ENCODE data around the gene MRPS23. TPM values are rescaled to one million over a fixed set of nuclear protein-coding genes. Genes with fewer than 3 reads are reported as not detected.

The MRPS23 gene
- total and polyA plus RNA-seq, 2 of the 13 experiments (the other 11 are each of a cell fraction or from before 2014, with no cell fraction given), result 63.2 to 181 TPM

DNA sequence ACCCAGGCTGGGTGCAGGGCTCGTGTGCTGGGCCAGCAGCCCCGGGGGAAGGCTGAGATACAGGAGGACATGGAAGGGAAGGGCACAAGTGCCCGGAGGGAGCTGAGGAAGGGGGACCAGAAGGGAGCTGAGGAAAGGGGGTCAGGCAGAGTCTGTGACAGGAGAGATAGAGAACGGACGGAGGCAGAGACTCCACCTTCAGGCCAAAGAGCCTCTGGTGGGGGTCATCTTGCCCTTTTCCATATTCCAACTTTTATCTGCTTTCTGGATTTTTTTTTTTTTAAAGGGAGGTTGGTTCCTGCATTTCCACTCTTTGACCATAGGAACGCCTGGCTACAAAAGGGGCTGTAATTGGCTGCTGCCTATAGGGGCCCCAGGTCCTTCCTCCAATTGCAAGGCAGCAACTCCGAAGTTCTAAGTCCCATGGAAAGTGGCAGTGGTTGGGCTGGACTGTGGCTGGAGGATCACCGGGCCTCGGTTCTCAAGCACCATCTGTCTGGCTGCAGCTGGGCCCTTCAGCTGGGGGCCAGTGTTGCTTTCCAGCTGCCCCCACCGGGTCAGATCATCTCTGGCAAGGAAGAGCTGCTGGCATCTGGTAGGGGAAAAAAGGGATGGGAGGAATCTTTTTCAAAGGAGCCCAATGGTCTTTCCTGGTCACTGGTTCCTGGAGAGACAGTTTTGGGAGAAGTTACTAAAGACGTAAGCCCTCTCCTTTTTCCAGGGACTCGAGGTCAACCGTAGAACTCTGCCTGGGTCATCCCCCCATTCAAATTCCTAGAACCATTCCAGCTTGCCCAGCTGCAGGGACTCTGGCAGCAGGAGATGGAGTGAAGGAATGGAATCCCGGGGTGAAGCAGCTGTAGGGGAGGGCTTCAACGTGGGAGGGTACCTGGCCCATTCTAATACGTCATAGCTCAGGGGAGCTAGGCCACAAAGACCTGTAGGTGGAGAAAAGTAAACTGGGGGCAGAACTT is 13.1 kb upstream of the MRPS23 start (continued):
- peak; percentile 54; the same call in 1 of the 2 replicates for TF ChIP-seq ZNF747 (CRISPR knock-in tag; IDR thresholded peaks at IDR 0.05; ENCODE audit: borderline replicate concordance)
- TF ChIP-seq AGO2 (optimal IDR thresholded peaks at IDR 0.05; ENCODE audit: low read depth, low read length), result no peak
- no peak for TF ChIP-seq ZFP36L2 (CRISPR knock-in tag; IDR thresholded peaks at IDR 0.05)
- TF ChIP-seq SOX13 (IDR thresholded peaks at IDR 0.05), result no peak
- TF ChIP-seq SOX13 (CRISPR knock-in tag; conservative IDR thresholded peaks at IDR 0.05 in 1 of 2, IDR thresholded peaks at IDR 0.05 in 1 of 2), result no peak; a peak in 1 of 4 replicates
- TF ChIP-seq DPF2 (CRISPR knock-in tag; IDR thresholded peaks at IDR 0.05; ENCODE audit: borderline replicate concordance, low read depth), result no peak
- no peak; the same call in 1 of the 2 replicates for TF ChIP-seq CHD4 (IDR thresholded peaks at IDR 0.05; ENCODE audit: borderline replicate concordance, low read length)
- TF ChIP-seq SIN3A (IDR thresholded peaks at IDR 0.05; ENCODE audit: borderline replicate concordance, low read depth, low read length), result 0 out of 2 replicates have a peak, but pooled peaks have one; percentile 46
- TF ChIP-seq EEA1 (CRISPR knock-in tag; IDR thresholded peaks at IDR 0.05; ENCODE audit: borderline replicate concordance), result no peak
- TF ChIP-seq, protein P1, sequence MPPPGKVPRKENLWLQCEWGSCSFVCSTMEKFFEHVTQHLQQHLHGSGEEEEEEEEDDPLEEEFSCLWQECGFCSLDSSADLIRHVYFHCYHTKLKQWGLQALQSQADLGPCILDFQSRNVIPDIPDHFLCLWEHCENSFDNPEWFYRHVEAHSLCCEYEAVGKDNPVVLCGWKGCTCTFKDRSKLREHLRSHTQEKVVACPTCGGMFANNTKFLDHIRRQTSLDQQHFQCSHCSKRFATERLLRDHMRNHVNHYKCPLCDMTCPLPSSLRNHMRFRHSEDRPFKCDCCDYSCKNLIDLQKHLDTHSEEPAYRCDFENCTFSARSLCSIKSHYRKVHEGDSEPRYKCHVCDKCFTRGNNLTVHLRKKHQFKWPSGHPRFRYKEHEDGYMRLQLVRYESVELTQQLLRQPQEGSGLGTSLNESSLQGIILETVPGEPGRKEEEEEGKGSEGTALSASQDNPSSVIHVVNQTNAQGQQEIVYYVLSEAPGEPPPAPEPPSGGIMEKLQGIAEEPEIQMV (CRISPR knock-in tag; IDR thresholded peaks at IDR 0.05; ENCODE audit: low read depth), result no peak; the same call in 1 of the 2 replicates
- TF ChIP-seq ZNF766 (CRISPR knock-in tag; IDR thresholded peaks at IDR 0.05; ENCODE audit: borderline replicate concordance), result no peak
- TF ChIP-seq ZBTB46 (CRISPR knock-in tag; IDR thresholded peaks at IDR 0.05; ENCODE audit: borderline replicate concordance), result no peak
- no peak for TF ChIP-seq RORA (CRISPR knock-in tag; IDR thresholded peaks at IDR 0.05)
- TF ChIP-seq KLF15 (CRISPR knock-in tag; IDR thresholded peaks at IDR 0.05; ENCODE audit: borderline replicate concordance), result no peak; the same call in 1 of the 2 replicates
- TF ChIP-seq FLYWCH1 (CRISPR knock-in tag; IDR thresholded peaks at IDR 0.05), result no peak
- TF ChIP-seq, protein P2, sequence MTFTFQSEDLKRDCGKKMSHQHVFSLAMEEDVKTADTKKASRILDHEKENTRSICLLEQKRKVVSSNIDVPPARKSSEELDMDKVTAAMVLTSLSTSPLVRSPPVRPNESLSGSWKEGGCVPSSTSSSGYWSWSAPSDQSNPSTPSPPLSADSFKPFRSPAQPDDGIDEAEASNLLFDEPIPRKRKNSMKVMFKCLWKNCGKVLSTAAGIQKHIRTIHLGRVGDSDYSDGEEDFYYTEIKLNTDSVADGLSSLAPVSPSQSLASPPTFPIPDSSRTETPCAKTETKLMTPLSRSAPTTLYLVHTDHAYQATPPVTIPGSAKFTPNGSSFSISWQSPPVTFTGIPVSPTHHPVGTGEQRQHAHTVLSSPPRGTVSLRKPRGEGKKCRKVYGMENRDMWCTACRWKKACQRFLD (CRISPR knock-in tag; IDR thresholded peaks at IDR 0.05; ENCODE audit: borderline replicate concordance), result no peak
- no peak for TF ChIP-seq IKZF4 (CRISPR knock-in tag; IDR thresholded peaks at IDR 0.05; ENCODE audit: borderline replicate concordance, low read depth, not compliant biosample characterization)
- no peak for TF ChIP-seq ISX (CRISPR knock-in tag; conservative IDR thresholded peaks at IDR 0.05)
- TF ChIP-seq RXRA (CRISPR knock-in tag; IDR thresholded peaks at IDR 0.05), result no peak
- no peak for TF ChIP-seq ZNF207 (IDR thresholded peaks at IDR 0.05; ENCODE audit: borderline replicate concordance)
- peak; percentile 3; the same call in 1 of the 2 replicates for TF ChIP-seq ZNF234 (CRISPR knock-in tag; conservative IDR thresholded peaks at IDR 0.05)
- no peak for TF ChIP-seq NCOA5 (CRISPR knock-in tag; IDR thresholded peaks at IDR 0.05)

All from HepG2 (cell line).